Measurements from ENCODE around the gene FTL.

Gene FTL

GRCh38 chr19:48934837-48935236 is 30.3 kb upstream of the FTL start:
- TF ChIP-seq, protein P1, sequence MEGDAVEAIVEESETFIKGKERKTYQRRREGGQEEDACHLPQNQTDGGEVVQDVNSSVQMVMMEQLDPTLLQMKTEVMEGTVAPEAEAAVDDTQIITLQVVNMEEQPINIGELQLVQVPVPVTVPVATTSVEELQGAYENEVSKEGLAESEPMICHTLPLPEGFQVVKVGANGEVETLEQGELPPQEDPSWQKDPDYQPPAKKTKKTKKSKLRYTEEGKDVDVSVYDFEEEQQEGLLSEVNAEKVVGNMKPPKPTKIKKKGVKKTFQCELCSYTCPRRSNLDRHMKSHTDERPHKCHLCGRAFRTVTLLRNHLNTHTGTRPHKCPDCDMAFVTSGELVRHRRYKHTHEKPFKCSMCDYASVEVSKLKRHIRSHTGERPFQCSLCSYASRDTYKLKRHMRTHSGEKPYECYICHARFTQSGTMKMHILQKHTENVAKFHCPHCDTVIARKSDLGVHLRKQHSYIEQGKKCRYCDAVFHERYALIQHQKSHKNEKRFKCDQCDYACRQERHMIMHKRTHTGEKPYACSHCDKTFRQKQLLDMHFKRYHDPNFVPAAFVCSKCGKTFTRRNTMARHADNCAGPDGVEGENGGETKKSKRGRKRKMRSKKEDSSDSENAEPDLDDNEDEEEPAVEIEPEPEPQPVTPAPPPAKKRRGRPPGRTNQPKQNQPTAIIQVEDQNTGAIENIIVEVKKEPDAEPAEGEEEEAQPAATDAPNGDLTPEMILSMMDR (conservative IDR thresholded peaks at IDR 0.05; ENCODE audit: low read length): no peak
- no peak overlapping the region for H3K4me3 ChIP-seq (ENCODE audit: low read length)
- no peak for DNase-seq (ENCODE audit: low read depth)

- TF ChIP-seq, protein P1 (conservative IDR thresholded peaks at IDR 0.05; ENCODE audit: low read length): no peak
- DNase-seq (ENCODE audit: low read depth): no peak
- no peak overlapping the region for H3K4me3 ChIP-seq (ENCODE audit: low read length)
Measured at GRCh38 chr19:48935864-48936263, 29.2 kb upstream of the FTL start.

- DNase-seq (ENCODE audit: low read depth): no peak
- TF ChIP-seq, protein P1 (conservative IDR thresholded peaks at IDR 0.05; ENCODE audit: low read length): no peak
- H3K4me3 ChIP-seq (ENCODE audit: low read length): no peak overlapping the region
Measured at GRCh38 chr19:48938256-48938655, 26.9 kb upstream of the FTL start.

DNA sequence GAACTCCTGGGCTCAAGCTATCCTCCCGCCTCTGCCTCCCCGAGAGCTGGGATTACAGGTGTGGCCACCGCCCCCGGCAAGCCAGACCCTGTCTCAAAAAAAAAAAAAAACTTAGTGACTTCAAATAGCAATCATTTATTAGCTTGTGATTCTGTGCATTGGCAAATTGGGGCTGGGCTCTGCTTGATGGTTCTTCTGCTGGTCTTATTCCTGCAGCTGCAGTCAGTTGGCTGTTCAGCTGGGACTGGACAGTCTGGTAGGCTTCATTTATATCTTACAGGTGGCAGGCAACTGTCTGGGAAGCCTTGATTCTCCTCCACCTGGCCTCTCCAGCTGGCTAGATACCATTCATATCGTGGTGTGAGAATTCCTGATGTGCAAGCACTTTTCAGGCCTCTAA is 24.2 kb upstream of the FTL start:
- H3K4me3 ChIP-seq (ENCODE audit: low read length): no peak overlapping the region
- DNase-seq (ENCODE audit: low read depth): no peak
- TF ChIP-seq, protein P1 (conservative IDR thresholded peaks at IDR 0.05; ENCODE audit: low read length): no peak

- TF ChIP-seq, protein P1 (conservative IDR thresholded peaks at IDR 0.05; ENCODE audit: low read length): no peak
Measured at GRCh38 chr19:48943081-48943480, 22.0 kb upstream of the FTL start.

DNA sequence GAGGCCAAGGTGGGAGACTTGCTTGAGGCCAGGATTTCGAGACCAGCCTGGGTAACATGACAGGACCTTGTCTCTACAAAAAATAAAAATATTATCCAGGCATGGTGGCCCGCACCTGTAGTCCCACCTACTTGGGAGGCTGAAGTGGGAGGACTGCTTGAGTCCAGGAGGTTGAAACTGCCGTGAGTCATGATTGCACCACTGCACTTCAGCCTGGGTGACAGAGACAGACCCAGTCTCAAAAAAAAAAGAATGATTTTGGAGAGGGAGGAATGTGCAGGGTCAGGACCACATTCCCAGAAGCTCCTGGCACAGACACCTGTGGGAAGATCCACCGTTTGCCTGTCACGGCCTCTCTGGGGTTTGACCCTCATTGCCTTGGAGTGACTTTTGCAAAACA is 19.7 kb upstream of the FTL start:
- TF ChIP-seq, protein P1 (conservative IDR thresholded peaks at IDR 0.05; ENCODE audit: low read length): no peak
- DNase-seq (ENCODE audit: low read depth): no peak
- H3K4me3 ChIP-seq (ENCODE audit: low read length): no peak overlapping the region

More at GRCh38 chr19:48943081-48943480, 22.0 kb upstream of the FTL start:
- no peak for DNase-seq (ENCODE audit: low read depth)
- H3K4me3 ChIP-seq (ENCODE audit: low read length): no peak overlapping the region

DNA sequence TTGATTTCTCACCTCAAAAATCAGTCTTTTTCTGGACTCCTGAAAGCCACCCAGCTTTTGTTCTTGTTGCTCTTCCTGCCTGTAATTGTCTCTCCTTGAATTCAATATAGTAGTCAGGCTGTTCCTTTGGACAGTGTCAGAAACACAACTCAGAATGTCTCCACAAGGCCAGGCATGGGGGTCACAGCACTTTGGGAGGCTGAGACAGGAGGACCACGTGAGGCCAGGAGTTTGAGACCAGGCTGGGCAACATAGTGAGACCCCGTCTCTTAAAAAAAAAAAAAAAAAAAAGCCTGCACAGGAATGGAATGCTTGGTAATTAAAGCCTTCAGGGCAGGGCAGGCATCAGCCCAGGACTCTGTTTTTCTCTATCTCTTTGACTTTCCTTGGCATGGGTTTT is 19.3 kb upstream of the FTL start:
- H3K4me3 ChIP-seq (ENCODE audit: low read length): no peak overlapping the region
- TF ChIP-seq, protein P1 (conservative IDR thresholded peaks at IDR 0.05; ENCODE audit: low read length): no peak
- no peak for DNase-seq (ENCODE audit: low read depth)

Measured in AG10803 (cell line).